H1 (cell line): Measurements from ENCODE around the gene GDPD2. TPM values are rescaled to one million over a fixed set of nuclear protein-coding genes. Genes with fewer than 3 reads are reported as not detected.

Source experiments
- BRCA1 ChIP-seq: IDR thresholded peaks from 2 replicates; pipeline ENCODE4 v1.6.1; 2012; ENCODE audit warnings: low read depth, low read length, improper control_type of control experiment
- KDM5A ChIP-seq: fragments of 200-600 bp; IDR thresholded peaks from 2 replicates; pipeline ENCODE4 v1.7.1; 2012; ENCODE audit warnings: mild to moderate bottlenecking, low read length, inconsistent platforms, mixed read lengths
- POLR2AphosphoS5 ChIP-seq: IDR thresholded peaks from 2 replicates; pipeline ENCODE4 v1.6.1; 2011; ENCODE audit warnings: low read depth, low read length
- polyA plus RNA-seq, 7 experiments: library from polyadenylated mRNA; depleted of rRNA in 3 of 7; stranded (reverse) in 5 of 7; unstranded in 2 of 7; fragments of >200 nt in 5 of 7; fragments of 200-250 nt in 2 of 7; gene quantifications; 1 replicate in 5 of 7; 2 replicates in 1 of 7; 4 replicates in 1 of 7; pipeline versions ENCODE4 v1.2.1 to v1.2.3, GENCODE V29; 2011 to 2013; ENCODE audit warnings: missing spikeins in 2 of 7, mixed read lengths in 2 of 7
- total RNA-seq: library from RNA; stranded (reverse); fragmentation: NEBNext Ultra II Directional; extraction: Animal tissue kit (Norgen Biotek cat#: 25700); gene quantifications from 2 replicates; pipeline ENCODE4 v1.2.1, GENCODE V29; 2021

The GDPD2 gene
- total and polyA plus RNA-seq, 2 of the 8 experiments (the other 6 are each of a cell fraction or from before 2014, with no cell fraction given) = 25.6 to 68.3 TPM

GRCh38 chrX:70421618-70422017, 1.5 kb upstream of the GDPD2 start (continued):
- TF ChIP-seq KDM5A (no peak), BRCA1 (no peak), POLR2AphosphoS5 (0 out of 2 replicates have a peak, but pooled peaks have one; percentile 34)
- TF ChIP-seq, all 59 proteins: peak for 4
